ENCODE measurements around the gene BRPF1.

DNA sequence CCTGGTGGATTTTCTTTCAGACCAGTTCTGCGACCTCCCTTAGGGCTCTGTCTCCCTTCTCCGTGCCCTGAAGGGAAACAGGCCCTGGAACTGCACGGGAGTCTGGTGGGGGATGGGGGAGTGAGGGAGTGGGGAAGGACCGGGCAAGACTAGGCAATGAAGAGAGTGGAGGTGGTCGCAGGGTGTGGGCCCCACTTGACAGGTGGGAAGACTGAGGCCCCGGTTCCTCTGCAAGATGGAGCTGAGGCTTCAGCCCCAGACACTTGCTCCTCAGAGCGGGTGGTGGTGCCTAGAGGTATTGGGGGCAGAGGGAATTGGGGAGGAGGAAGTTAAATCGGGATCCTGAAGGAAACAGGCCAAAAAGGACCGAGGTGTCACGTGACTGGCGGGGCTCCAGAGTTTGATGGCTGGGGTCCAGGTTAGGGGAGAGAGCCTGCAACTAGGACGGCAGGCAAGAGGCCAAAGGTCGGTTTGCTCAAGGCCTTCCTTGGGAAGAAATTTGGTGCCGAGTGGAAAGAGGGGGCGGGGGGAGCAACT, 38.8 kb downstream of the BRPF1 start:
- TF ChIP-seq, protein P1, sequence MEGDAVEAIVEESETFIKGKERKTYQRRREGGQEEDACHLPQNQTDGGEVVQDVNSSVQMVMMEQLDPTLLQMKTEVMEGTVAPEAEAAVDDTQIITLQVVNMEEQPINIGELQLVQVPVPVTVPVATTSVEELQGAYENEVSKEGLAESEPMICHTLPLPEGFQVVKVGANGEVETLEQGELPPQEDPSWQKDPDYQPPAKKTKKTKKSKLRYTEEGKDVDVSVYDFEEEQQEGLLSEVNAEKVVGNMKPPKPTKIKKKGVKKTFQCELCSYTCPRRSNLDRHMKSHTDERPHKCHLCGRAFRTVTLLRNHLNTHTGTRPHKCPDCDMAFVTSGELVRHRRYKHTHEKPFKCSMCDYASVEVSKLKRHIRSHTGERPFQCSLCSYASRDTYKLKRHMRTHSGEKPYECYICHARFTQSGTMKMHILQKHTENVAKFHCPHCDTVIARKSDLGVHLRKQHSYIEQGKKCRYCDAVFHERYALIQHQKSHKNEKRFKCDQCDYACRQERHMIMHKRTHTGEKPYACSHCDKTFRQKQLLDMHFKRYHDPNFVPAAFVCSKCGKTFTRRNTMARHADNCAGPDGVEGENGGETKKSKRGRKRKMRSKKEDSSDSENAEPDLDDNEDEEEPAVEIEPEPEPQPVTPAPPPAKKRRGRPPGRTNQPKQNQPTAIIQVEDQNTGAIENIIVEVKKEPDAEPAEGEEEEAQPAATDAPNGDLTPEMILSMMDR (conservative IDR thresholded peaks at IDR 0.05 in 1 of 2, IDR thresholded peaks at IDR 0.05 in 1 of 2; ENCODE audit: low read depth in 1 of 2, low read length in 2 of 2), result no peak
- no peak for TF ChIP-seq EZH2 (IDR thresholded peaks at IDR 0.05; ENCODE audit: low read length, missing control alignments)
